ENCODE data around the gene HEATR5A.

GRCh38 chr14:31449136-31449535, 28.8 kb upstream of the HEATR5A start:
- TF ChIP-seq CTCF (IDR thresholded peaks at IDR 0.05) (no peak), ZFX (IDR thresholded peaks at IDR 0.05; ENCODE audit: borderline replicate concordance) (no peak)
